Endothelial cell of umbilical vein (primary cell): ENCODE results near the gene PCDHGA1. TPM values are rescaled to one million over a fixed set of nuclear protein-coding genes. Genes with fewer than 3 reads are reported as not detected.

Experiments used
- BruUV-seq: library from RNA; stranded (reverse); fragments of 400-500 nt; replicated peaks from 2 replicates; lab custom pipeline; 2021; lab: Mats Ljungman, UMichigan
- CTCF ChIA-PET: fragments of 300-600, 350-600 bp; sonication (Branson Sonifier 250); formaldehyde crosslinking; loops from one replicate; lab custom pipeline; 2021; ENCODE audit warnings: antibody characterized with exemption, inconsistent platforms; lab: Charles Lee
- POLR2A ChIA-PET: fragments of 300-600, 350-600 bp; sonication (Branson Sonifier 250); formaldehyde crosslinking; loops from one replicate; lab custom pipeline; 2021; ENCODE audit warnings: antibody characterized with exemption, inconsistent platforms; lab: Charles Lee
- DNase-seq: peaks from one replicate; pipeline ENCODE4 v3.0.0-alpha.2; 2011; ENCODE audit warnings: low read depth, low spot score
- FAIRE-seq: peaks from 2 replicates; lab custom pipeline; 2011; peaks lifted over from hg19 to GRCh38; lab: Jason Lieb, UNC
- H2AFZ ChIP-seq: 2 replicates; pipeline ENCODE4 v1.6.0; 2012; ENCODE audit warnings: low read depth, low read length, control low read depth, inconsistent platforms
- H3K27ac ChIP-seq: 2 replicates; pipeline ENCODE4 v1.5.1; 2011; ENCODE audit warnings: low read depth, mild to moderate bottlenecking, control low read depth, low read length, moderate library complexity; ENCODE audit not compliant: insufficient read depth
- H3K27me3 ChIP-seq, 2 experiments: 2 replicates each; pipeline versions ENCODE4 v1.6.0 to v1.6.1; 2011; ENCODE audit warnings: low read length in 2 of 2, mixed read lengths in 1 of 2; ENCODE audit not compliant: control insufficient read depth in 2 of 2, insufficient read depth in 2 of 2
- H3K36me3 ChIP-seq, 2 experiments: 2 replicates in 1 of 2; 3 replicates in 1 of 2; pipeline ENCODE4 v1.5.1; 2011; ENCODE audit warnings: low read length in 2 of 2, mild to moderate bottlenecking in 1 of 2, moderate library complexity in 1 of 2; ENCODE audit not compliant: control insufficient read depth in 2 of 2, insufficient read depth in 2 of 2; ENCODE audit errors: extremely low read depth in 1 of 2
- H3K4me1 ChIP-seq: 3 replicates; pipeline ENCODE4 v1.5.1; 2011; ENCODE audit warnings: mild to moderate bottlenecking, low read length; ENCODE audit not compliant: control insufficient read depth, insufficient read depth; ENCODE audit errors: extremely low read depth
- H3K4me2 ChIP-seq: 2 replicates; pipeline ENCODE4 v1.6.1; 2011; ENCODE audit warnings: low read length, control low read depth, mixed read lengths; ENCODE audit not compliant: insufficient read depth
- H3K4me3 ChIP-seq, 3 experiments: fragments of 200-600 bp in 1 of 3; sonication (generic), shearing (Covaris generic) in 1 of 3; replicated peaks in 1 of 3; 2 replicates each; pipeline ENCODE4 v1.5.1; 2011 to 2016; ENCODE audit warnings: control low read depth in 3 of 3, low read length in 3 of 3, mild to moderate bottlenecking in 2 of 3, inconsistent platforms in 1 of 3, low read depth in 1 of 3, moderate library complexity in 1 of 3; ENCODE audit not compliant: insufficient read depth in 1 of 3
- H3K79me2 ChIP-seq: 2 replicates; pipeline ENCODE4 v1.6.0; 2012; ENCODE audit warnings: low read length, inconsistent platforms; ENCODE audit not compliant: control insufficient read depth, insufficient read depth
- H3K9ac ChIP-seq: replicated peaks from 2 replicates; pipeline ENCODE3; 2011; ENCODE audit warnings: low read length, control low read depth; ENCODE audit not compliant: insufficient read depth; ENCODE audit errors: extremely low read depth
- H3K9me1 ChIP-seq: replicated peaks from 3 replicates; pipeline ENCODE4 v1.6.0; 2011; ENCODE audit warnings: mild to moderate bottlenecking, low read length; ENCODE audit not compliant: control insufficient read depth, insufficient read depth; ENCODE audit errors: extremely low read depth
- H3K9me3 ChIP-seq: replicated peaks from 2 replicates; pipeline ENCODE4 v1.5.1; 2012; ENCODE audit warnings: low read length, inconsistent platforms; ENCODE audit not compliant: control insufficient read depth, insufficient read depth
- H4K20me1 ChIP-seq: replicated peaks from 2 replicates; pipeline ENCODE3; 2011; ENCODE audit warnings: mild to moderate bottlenecking, low read length; ENCODE audit not compliant: control insufficient read depth, insufficient read depth; ENCODE audit errors: extremely low read depth
- EZH2 ChIP-seq: IDR thresholded peaks from 2 replicates; pipeline ENCODE4 v1.6.1; 2012; ENCODE audit warnings: borderline replicate concordance, low read depth, mild to moderate bottlenecking, moderate library complexity, low read length, inconsistent platforms; ENCODE audit not compliant: severe bottlenecking
- FOS ChIP-seq: IDR thresholded peaks from 2 replicates; pipeline ENCODE4 v1.6.1; 2011; ENCODE audit warnings: mild to moderate bottlenecking, low read length, moderate library complexity, borderline replicate concordance; ENCODE audit not compliant: insufficient read depth
- GATA2 ChIP-seq: IDR thresholded peaks from 2 replicates; pipeline ENCODE4 v1.7.0; 2011; ENCODE audit warnings: low read depth, mild to moderate bottlenecking, moderate library complexity, mixed read lengths, low read length; ENCODE audit not compliant: insufficient read length, insufficient read depth
- JUN ChIP-seq: IDR thresholded peaks from 2 replicates; pipeline ENCODE4 v1.6.1; 2011; ENCODE audit warnings: borderline replicate concordance, low read depth; ENCODE audit not compliant: insufficient read length, insufficient read depth
- POLR2A ChIP-seq: IDR thresholded peaks from 2 replicates; pipeline ENCODE4 v1.6.1; 2012; ENCODE audit warnings: low read depth, mild to moderate bottlenecking, control low read depth, low read length
- POLR2AphosphoS5 ChIP-seq: IDR thresholded peaks from 2 replicates; pipeline ENCODE4 v1.6.1; 2012; ENCODE audit warnings: low read depth, mild to moderate bottlenecking, control low read depth, low read length, moderate library complexity; ENCODE audit not compliant: insufficient read depth
- dilution Hi-C: fragments of 300-500 bp; cut with MboI; formaldehyde crosslinking; loops from one replicate; pipeline ENCODE4 v1.15.0; 2019; ENCODE audit warnings: low sequenced_read_pairs; ENCODE audit not compliant: extremely low pct_ligation_motif_present
- intact Hi-C: fragments of 100-400 bp; cut with micrococcal nuclease; formaldehyde crosslinking; loops from one replicate; pipeline ENCODE4 v1.10.0; 2022
- polyA plus RNA-seq, 4 experiments: library from polyadenylated mRNA; depleted of rRNA in 3 of 4; stranded (reverse) in 3 of 4; unstranded in 1 of 4; fragments of >200 nt; gene quantifications; 2 replicates each; pipeline versions ENCODE4 v1.2.1 to v1.2.3, GENCODE V29; 2011 to 2012; ENCODE audit warnings: missing spikeins in 1 of 4
- total RNA-seq: library from RNA; stranded (reverse); gene quantifications from 2 replicates; pipeline ENCODE4 v1.2.3, GENCODE V29; 2021
- TF ChIP-seq, protein P1 (sequence below), 2 donors: IDR thresholded peaks; 1 replicate in 1 of 2; 2 replicates in 1 of 2; pipeline ENCODE4 v1.5.1; 2011; ENCODE audit warnings: low read length in 2 of 2, mild to moderate bottlenecking in 2 of 2, moderate library complexity in 2 of 2, control low read depth in 1 of 2, inconsistent platforms in 1 of 2, low read depth in 1 of 2; ENCODE audit not compliant: insufficient read depth in 1 of 2; ENCODE audit errors: extremely low read depth in 1 of 2

The PCDHGA1 gene
- total and polyA plus RNA-seq, 2 donors (not counting 3 experiments of a cell fraction or from before 2014, with no cell fraction given): 0.22 to 0.44 TPM

- Histone ChIP-seq H3K9ac (no peak overlapping the region), H3K4me3 (peak overlapping the region in 2 of 3 experiments; percentile 18 to 26), H3K9me3 (no peaks in the 10 kb centered on the region), H2AFZ (peak overlapping the region; percentile 52), H3K4me1 (peaks cover 23% of the 10 kb centered on the region), H3K79me2 (no peaks in the 10 kb centered on the region), H3K27ac (peak overlapping the region; percentile 16), H3K9me1 (no peaks in the 10 kb centered on the region), H3K4me2 (peak overlapping the region; percentile 13), H3K27me3 (no peaks in the 10 kb centered on the region), H3K36me3 (peaks cover 0 to 8% of the 10 kb centered on the region in 2 experiments), H4K20me1 (no peaks in the 10 kb centered on the region)
- dilution Hi-C loops (no loop called here), intact Hi-C loops (loop anchor here (1.0 to 2.0 kb wide), 2 partner anchors 24 to 48 kb away; partner anchors contain the start of gene PCDHGC4)
- DNase-seq (peak; percentile 73), FAIRE-seq (peak; percentile 78)
- TF ChIP-seq EZH2 (no peak), FOS (peak; percentile 38)
- BruUV-seq: no TSS peak
- CTCF ChIA-PET: interaction anchor here (0.9 to 9.8 kb wide), 10 partner anchors 13 to 91 kb away, joined by 3 to 158 read pairs (median 6); partner anchors contain the start of genes PCDHGA11, PCDHGA12, PCDHGB7 and PCDHGC3
- POLR2A ChIA-PET: interaction anchor here (0.8 kb wide), 1 partner anchor 79 kb away, joined by 5 read pairs; the partner anchor contains the start of gene PCDHGA12
Observed at GRCh38 chr5:141508798-141509611, 178.7 kb downstream of the PCDHGA1 start.

- peaks cover 31% of the 10 kb centered on the region for H3K4me1 ChIP-seq
Observed at GRCh38 chr5:141510160-141510559, 179.8 kb downstream of the PCDHGA1 start.

More at GRCh38 chr5:141510160-141510559, 179.8 kb downstream of the PCDHGA1 start:
- no peak overlapping the region for H2AFZ ChIP-seq
- no peak overlapping the region for H3K27ac ChIP-seq
- DNase-seq (no peak), FAIRE-seq (no peak)
- no peak overlapping the region for H3K4me2 ChIP-seq
- H3K4me3 ChIP-seq: no peak overlapping the region
- dilution Hi-C loops (no loop called here), intact Hi-C loops (no loop called here)
- no peak overlapping the region for H3K9ac ChIP-seq
- no peaks in the 10 kb centered on the region for H4K20me1 ChIP-seq
- BruUV-seq: no TSS peak
- H3K9me3 ChIP-seq: no peaks in the 10 kb centered on the region
- H3K27me3 ChIP-seq: no peaks in the 10 kb centered on the region
- POLR2A ChIA-PET: no interaction called here
- H3K9me1 ChIP-seq: no peaks in the 10 kb centered on the region
- no peaks in the 10 kb centered on the region for H3K79me2 ChIP-seq
- CTCF ChIA-PET: interaction anchor here (0.7 to 9.8 kb wide), 9 partner anchors 12 to 93 kb away, joined by 3 to 158 read pairs (median 7); partner anchors contain the start of genes PCDHGA11, PCDHGA12, PCDHGB7 and PCDHGC3
- peaks cover 0 to 8% of the 10 kb centered on the region in 2 experiments for H3K36me3 ChIP-seq
- TF ChIP-seq POLR2A (no peak), GATA2 (no peak), FOS (no peak), JUN (no peak), EZH2 (no peak), POLR2AphosphoS5 (no peak)
- TF ChIP-seq, protein P1, sequence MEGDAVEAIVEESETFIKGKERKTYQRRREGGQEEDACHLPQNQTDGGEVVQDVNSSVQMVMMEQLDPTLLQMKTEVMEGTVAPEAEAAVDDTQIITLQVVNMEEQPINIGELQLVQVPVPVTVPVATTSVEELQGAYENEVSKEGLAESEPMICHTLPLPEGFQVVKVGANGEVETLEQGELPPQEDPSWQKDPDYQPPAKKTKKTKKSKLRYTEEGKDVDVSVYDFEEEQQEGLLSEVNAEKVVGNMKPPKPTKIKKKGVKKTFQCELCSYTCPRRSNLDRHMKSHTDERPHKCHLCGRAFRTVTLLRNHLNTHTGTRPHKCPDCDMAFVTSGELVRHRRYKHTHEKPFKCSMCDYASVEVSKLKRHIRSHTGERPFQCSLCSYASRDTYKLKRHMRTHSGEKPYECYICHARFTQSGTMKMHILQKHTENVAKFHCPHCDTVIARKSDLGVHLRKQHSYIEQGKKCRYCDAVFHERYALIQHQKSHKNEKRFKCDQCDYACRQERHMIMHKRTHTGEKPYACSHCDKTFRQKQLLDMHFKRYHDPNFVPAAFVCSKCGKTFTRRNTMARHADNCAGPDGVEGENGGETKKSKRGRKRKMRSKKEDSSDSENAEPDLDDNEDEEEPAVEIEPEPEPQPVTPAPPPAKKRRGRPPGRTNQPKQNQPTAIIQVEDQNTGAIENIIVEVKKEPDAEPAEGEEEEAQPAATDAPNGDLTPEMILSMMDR (IDR thresholded peaks at IDR 0.05; ENCODE audit: extremely low read depth in 1 of 2, insufficient read depth in 1 of 2, low read depth in 1 of 2, low read length in 2 of 2): no peak
